ENCODE results near the gene ETNK2.

The ETNK2 gene

GRCh38 chr1:204151552-204152309 is at the start of gene ETNK2:
ETNK2 (minus strand) TSS chr1:204152044; CDS start chr1:204151852, 192 bp downstream.
- no peak for DNase-seq (ENCODE audit: low read depth in 3 of 3)

GRCh38 chr1:204201348-204202040 is 49.6 kb upstream of the ETNK2 start:
- no peak for DNase-seq (ENCODE audit: low read depth in 3 of 3)

- no peak for DNase-seq (ENCODE audit: low read depth in 3 of 3)
Measured at GRCh38 chr1:204199579-204199978, 47.7 kb upstream of the ETNK2 start.

GRCh38 chr1:204198348-204199340 is 46.8 kb upstream of the ETNK2 start:
- no peak for DNase-seq (ENCODE audit: low read depth in 3 of 3)

- DNase-seq (ENCODE audit: low read depth in 3 of 3): no peak
Measured at GRCh38 chr1:204197068-204197467, 45.2 kb upstream of the ETNK2 start.

- DNase-seq (ENCODE audit: low read depth in 3 of 3): no peak
Measured at GRCh38 chr1:204196068-204196795, 44.4 kb upstream of the ETNK2 start, which contains the start of gene KISS1. KISS1 (minus strand) TSS chr1:204196491; CDS start chr1:204192876, 3,615 bp downstream.

GRCh38 chr1:204194771-204195170 is 42.9 kb upstream of the ETNK2 start:
- no peak for DNase-seq (ENCODE audit: low read depth in 3 of 3)

- DNase-seq (ENCODE audit: low read depth in 3 of 3): no peak
Measured at GRCh38 chr1:204194080-204194479, 42.2 kb upstream of the ETNK2 start.

GRCh38 chr1:204192589-204193352 is 40.9 kb upstream of the ETNK2 start:
- no peak for DNase-seq (ENCODE audit: low read depth in 3 of 3)

GRCh38 chr1:204192046-204192445 is 40.2 kb upstream of the ETNK2 start:
- DNase-seq (ENCODE audit: low read depth in 3 of 3): no peak

GRCh38 chr1:204191456-204191855 is 39.6 kb upstream of the ETNK2 start:
- DNase-seq (ENCODE audit: low read depth in 3 of 3): no peak

GRCh38 chr1:204190212-204191211 is 38.7 kb upstream of the ETNK2 start:
- no peak for DNase-seq (ENCODE audit: low read depth in 3 of 3)

GRCh38 chr1:204188959-204189639 is 37.3 kb upstream of the ETNK2 start:
- no peak for DNase-seq (ENCODE audit: low read depth in 3 of 3)

- no peak for DNase-seq (ENCODE audit: low read depth in 3 of 3)
Measured at GRCh38 chr1:204186597-204186996, 34.8 kb upstream of the ETNK2 start.

GRCh38 chr1:204181116-204181515 is 29.3 kb upstream of the ETNK2 start:
- no peak for DNase-seq (ENCODE audit: low read depth in 3 of 3)

- no peak for DNase-seq (ENCODE audit: low read depth in 3 of 3)
Measured at GRCh38 chr1:204180133-204180532, 28.3 kb upstream of the ETNK2 start.

- DNase-seq (ENCODE audit: low read depth in 3 of 3): no peak
Measured at GRCh38 chr1:204178487-204179281, 26.8 kb upstream of the ETNK2 start.

- no peak for DNase-seq (ENCODE audit: low read depth in 3 of 3)
Measured at GRCh38 chr1:204177133-204177532, 25.3 kb upstream of the ETNK2 start.

Measured in stimulated activated CD4-positive, alpha-beta T cell treated with anti-CD3 and anti-CD28 coated beads, TNF-alpha, amount 100 ng/mL, for 48 hours (primary cell).